GM12801 (cell line): ENCODE measurements around the gene OPRL1.

Source experiments
- CTCF ChIP-seq: IDR thresholded peaks from one replicate; pipeline ENCODE4 v1.5.1; 2011; ENCODE audit warnings: control low read depth; ENCODE audit not compliant: insufficient read length; ENCODE audit errors: extremely low read depth

Gene OPRL1

GRCh38 chr20:64072498-64073063 is 7.3 kb upstream of the OPRL1 start:
- TF ChIP-seq CTCF, result no peak

GRCh38 chr20:64073476-64074183 is 6.3 kb upstream of the OPRL1 start:
- TF ChIP-seq CTCF, result no peak

GRCh38 chr20:64074184-64074789 is 5.6 kb upstream of the OPRL1 start:
- TF ChIP-seq CTCF, result no peak

GRCh38 chr20:64074963-64075362 is 4.9 kb upstream of the OPRL1 start:
- no peak for TF ChIP-seq CTCF

- no peak for TF ChIP-seq CTCF
Measured at GRCh38 chr20:64075556-64075955, 4.3 kb upstream of the OPRL1 start.

- TF ChIP-seq CTCF, result no peak
Measured at GRCh38 chr20:64076061-64076997, 3.6 kb upstream of the OPRL1 start.

GRCh38 chr20:64077094-64077493 is 2.8 kb upstream of the OPRL1 start:
- TF ChIP-seq CTCF, result no peak
